Body of pancreas (tissue), 4 donors: ENCODE data around the gene RASGRF1. TPM values are rescaled to one million over a fixed set of nuclear protein-coding genes. Genes with fewer than 3 reads are reported as not detected.
"Not testable (repeated sequence)": the region's sequence is repeated elsewhere in the genome, so short reads cannot be mapped to it uniquely, and the experiment has no call there.

Experiments used
- ATAC-seq: fragments of 150-250 bp; one replicate; pipeline ENCODE4 v1.9.1; 2016
- DNase-seq, 4 donors: peaks; one replicate each; pipeline ENCODE4 v3.0.0-alpha.2; 2019
- H3K27ac ChIP-seq, 4 donors: fragments of 200-600 bp; sonication (generic); 1 replicate in 3 of 4; 2 replicates in 1 of 4; pipeline versions ENCODE4 v1.5.1 to v1.6.1; 2016 to 2019; ENCODE audit warnings: mild to moderate bottlenecking in 1 of 4, mixed read lengths in 1 of 4, moderate library complexity in 1 of 4
- H3K27me3 ChIP-seq, 2 donors: fragments of 200-600 bp; sonication (generic); one replicate each; pipeline ENCODE4 v1.6.0; 2016; ENCODE audit warnings: mild to moderate bottlenecking in 1 of 2
- H3K36me3 ChIP-seq, 2 donors: fragments of 200-600 bp; sonication (generic); replicated peaks in 1 of 2; 2 replicates each; pipeline ENCODE4 v1.5.1; 2016; ENCODE audit warnings: low read depth in 2 of 2; ENCODE audit not compliant: insufficient read depth in 1 of 2
- H3K4me1 ChIP-seq: fragments of 200-600 bp; sonication (generic); one replicate; pipeline ENCODE4 v1.6.0; 2016
- H3K4me3 ChIP-seq, 2 donors: fragments of 200-600 bp; sonication (generic); 1 replicate in 1 of 2; 2 replicates in 1 of 2; pipeline ENCODE4 v1.5.1; 2016 to 2019
- H3K9me3 ChIP-seq, 3 donors: fragments of 200-600 bp; sonication (generic); 1 replicate in 2 of 3; 2 replicates in 1 of 3; pipeline ENCODE4 v1.5.1; 2016
- POLR2A ChIP-seq, 3 donors: fragments of 450-650 bp; IDR thresholded peaks; one replicate each; pipeline ENCODE4 v1.6.1; 2016; ENCODE audit warnings: antibody characterized with exemption in 3 of 3, mild to moderate bottlenecking in 2 of 3
- WGBS, 2 donors: methylation state at CpG; one replicate each; pipeline ENCODE4 v1.1.5; 2017; 5-methylcytosine and 5-hydroxymethylcytosine counted together
- intact Hi-C: fragments of 100-400 bp; cut with DNase I; formaldehyde crosslinking; loops from one replicate; pipeline ENCODE4 v1.15.1; 2023
- total RNA-seq, 2 donors: library from RNA; depleted of rRNA; stranded (reverse); fragments of >200 nt; gene quantifications; one replicate each; pipeline ENCODE4 v1.1.0, GENCODE V29; 2016
- TF ChIP-seq, protein P1 (sequence below), 7 experiments: fragments of 450-650 bp in 4 of 7; fragments of 200-600 bp in 3 of 7; sonication (generic) in 3 of 7; IDR thresholded peaks; one replicate each; pipeline ENCODE4 v1.5.1; 2016 to 2019; ENCODE audit warnings: antibody characterized with exemption in 7 of 7

RASGRF1 gene
- total RNA-seq, 2 donors from 2014 or later = 1.0 to 3.6 TPM

GRCh38 chr15:79116771-79117170, 26.2 kb upstream of the RASGRF1 start:
- H3K4me1 ChIP-seq = no peaks in the 10 kb centered on the region
- no peak for ATAC-seq
- no peak overlapping the region for H3K4me3 ChIP-seq
- no peaks in the 10 kb centered on the region for H3K9me3 ChIP-seq
- TF ChIP-seq, protein P1, sequence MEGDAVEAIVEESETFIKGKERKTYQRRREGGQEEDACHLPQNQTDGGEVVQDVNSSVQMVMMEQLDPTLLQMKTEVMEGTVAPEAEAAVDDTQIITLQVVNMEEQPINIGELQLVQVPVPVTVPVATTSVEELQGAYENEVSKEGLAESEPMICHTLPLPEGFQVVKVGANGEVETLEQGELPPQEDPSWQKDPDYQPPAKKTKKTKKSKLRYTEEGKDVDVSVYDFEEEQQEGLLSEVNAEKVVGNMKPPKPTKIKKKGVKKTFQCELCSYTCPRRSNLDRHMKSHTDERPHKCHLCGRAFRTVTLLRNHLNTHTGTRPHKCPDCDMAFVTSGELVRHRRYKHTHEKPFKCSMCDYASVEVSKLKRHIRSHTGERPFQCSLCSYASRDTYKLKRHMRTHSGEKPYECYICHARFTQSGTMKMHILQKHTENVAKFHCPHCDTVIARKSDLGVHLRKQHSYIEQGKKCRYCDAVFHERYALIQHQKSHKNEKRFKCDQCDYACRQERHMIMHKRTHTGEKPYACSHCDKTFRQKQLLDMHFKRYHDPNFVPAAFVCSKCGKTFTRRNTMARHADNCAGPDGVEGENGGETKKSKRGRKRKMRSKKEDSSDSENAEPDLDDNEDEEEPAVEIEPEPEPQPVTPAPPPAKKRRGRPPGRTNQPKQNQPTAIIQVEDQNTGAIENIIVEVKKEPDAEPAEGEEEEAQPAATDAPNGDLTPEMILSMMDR (IDR thresholded peaks at IDR 0.05) = no peak
- no peak for TF ChIP-seq POLR2A (IDR thresholded peaks at IDR 0.05)
- no peaks in the 10 kb centered on the region for H3K36me3 ChIP-seq
- H3K27ac ChIP-seq = no peak overlapping the region
- DNase-seq = no peak
- intact Hi-C loops = no loop called here
- 89% methylated on average over 3 to 4 of the region's 4 CpGs for WGBS, 2 donors
- H3K27me3 ChIP-seq = no peaks in the 10 kb centered on the region

DNA sequence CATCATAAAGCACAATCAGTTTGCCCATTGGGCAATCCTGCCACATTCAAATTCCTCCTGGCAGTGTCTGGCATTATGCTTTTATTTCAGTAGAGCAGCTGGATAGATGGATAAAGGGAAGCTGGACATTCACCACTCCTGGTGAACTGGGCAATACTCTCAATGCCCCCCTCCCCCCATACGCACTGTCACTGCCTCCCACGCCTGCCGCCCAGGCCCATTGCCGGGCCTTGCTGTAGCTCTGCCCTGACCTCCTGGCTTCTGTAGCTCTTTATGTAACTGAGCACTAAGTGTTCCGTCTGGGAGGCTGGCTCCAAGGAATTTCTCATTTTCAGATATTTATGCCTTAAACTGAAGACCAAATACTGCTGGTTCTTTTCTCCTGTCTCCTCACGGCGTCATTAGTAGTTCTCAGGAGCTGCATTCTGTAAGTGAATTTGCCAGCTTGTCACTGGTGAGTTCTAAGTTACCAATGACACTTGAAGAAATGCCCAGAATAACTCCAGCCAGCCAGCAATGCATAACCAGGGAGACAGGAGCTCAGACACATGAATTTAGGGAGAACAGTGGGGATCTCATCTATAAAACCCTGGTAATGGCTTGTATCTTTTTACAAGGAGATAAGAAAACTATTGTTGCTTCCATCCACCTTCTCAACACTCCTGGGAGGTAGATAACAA, 25.5 kb upstream of the RASGRF1 start:
- DNase-seq (no peak), ATAC-seq (peak; percentile 24)
- Histone ChIP-seq H3K9me3 (no peaks in the 10 kb centered on the region), H3K27me3 (no peaks in the 10 kb centered on the region), H3K27ac (no peak overlapping the region), H3K4me1 (no peaks in the 10 kb centered on the region), H3K4me3 (no peak overlapping the region), H3K36me3 (no peaks in the 10 kb centered on the region)
- no peak for TF ChIP-seq POLR2A (IDR thresholded peaks at IDR 0.05)
- TF ChIP-seq, protein P1 (IDR thresholded peaks at IDR 0.05) = no peak
- WGBS, 2 donors = 68 to 78% methylated on average over 7 of the region's 7 CpGs
- intact Hi-C loops = no loop called here

DNA sequence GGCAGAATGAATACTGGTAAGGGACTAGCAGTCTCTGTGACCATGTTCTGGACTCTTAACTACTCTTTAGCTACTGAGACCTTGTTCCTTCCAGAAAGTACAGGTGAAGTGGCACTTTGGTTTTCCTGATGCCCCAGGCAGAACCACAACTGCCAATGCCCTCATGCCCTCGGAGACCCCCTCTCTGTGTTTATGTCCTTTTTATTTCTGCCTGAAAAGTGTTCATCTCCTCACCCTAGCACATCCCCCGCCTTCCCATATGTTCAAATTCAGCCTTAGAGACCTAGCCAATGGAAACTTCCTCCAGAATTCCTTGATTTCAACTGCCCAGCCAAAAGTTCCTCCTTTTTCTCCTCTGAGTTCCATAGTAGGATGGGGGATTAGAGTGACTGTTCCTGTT, 23.3 kb upstream of the RASGRF1 start:
- Histone ChIP-seq H3K9me3 (no peaks in the 10 kb centered on the region), H3K36me3 (no peaks in the 10 kb centered on the region), H3K27ac (no peak overlapping the region), H3K4me3 (no peak overlapping the region), H3K27me3 (no peaks in the 10 kb centered on the region), H3K4me1 (no peaks in the 10 kb centered on the region)
- no peak for TF ChIP-seq POLR2A (IDR thresholded peaks at IDR 0.05)
- TF ChIP-seq, protein P1 (IDR thresholded peaks at IDR 0.05) = no peak
- DNase-seq = no peak
- intact Hi-C loops = no loop called here
- no peak for ATAC-seq
- WGBS, 2 donors = 62 to 69% methylated on average over 2 of the region's 2 CpGs

GRCh38 chr15:79111404-79111803, 20.8 kb upstream of the RASGRF1 start:
- DNase-seq, H3K4me1 ChIP-seq, H3K4me3 ChIP-seq, H3K27ac ChIP-seq, H3K27me3 ChIP-seq, H3K9me3 ChIP-seq, ATAC-seq, intact Hi-C loops, H3K36me3 ChIP-seq: not testable (repeated sequence)

DNA sequence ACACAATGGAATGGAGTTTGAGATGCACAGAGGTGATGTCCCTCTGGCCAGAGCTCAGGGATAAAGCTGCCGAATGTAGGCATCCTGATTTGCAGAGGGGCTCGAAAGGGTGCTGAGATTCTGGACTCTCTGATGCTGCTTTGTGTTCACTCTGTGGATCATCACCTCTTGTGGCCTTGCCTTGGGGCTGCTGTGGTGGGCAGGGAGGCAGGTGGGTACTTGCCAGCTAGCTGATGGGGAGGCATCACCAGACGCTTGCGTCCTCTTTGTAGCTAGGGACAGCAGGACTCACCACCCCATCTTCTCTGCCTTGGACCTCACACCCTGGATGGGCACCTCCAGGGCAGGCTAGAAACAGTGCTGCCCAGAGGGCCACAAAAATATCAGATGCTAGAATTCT, 14.6 kb upstream of the RASGRF1 start:
- no peaks in the 10 kb centered on the region for H3K27me3 ChIP-seq
- TF ChIP-seq, protein P1 (IDR thresholded peaks at IDR 0.05) = no peak
- no peak for TF ChIP-seq POLR2A (IDR thresholded peaks at IDR 0.05)
- intact Hi-C loops = no loop called here
- DNase-seq = no peak
- WGBS, 2 donors = 77 to 82% methylated on average over 4 of the region's 4 CpGs
- ATAC-seq = no peak
- H3K4me3 ChIP-seq = no peak overlapping the region
- no peaks in the 10 kb centered on the region for H3K36me3 ChIP-seq
- no peak overlapping the region for H3K27ac ChIP-seq
- H3K4me1 ChIP-seq = no peaks in the 10 kb centered on the region
- no peaks in the 10 kb centered on the region for H3K9me3 ChIP-seq
